Mesothelial cell of epicardium (in vitro differentiated cells): Measurements from ENCODE around the gene DSEL. TPM values are rescaled to one million over a fixed set of nuclear protein-coding genes. Genes with fewer than 3 reads are reported as not detected.

ENCODE experiments used
- DNase-seq, 2 experiments: peaks; one replicate each; pipeline ENCODE4 v3.0.0; 2021; ENCODE audit warnings: low spot score in 2 of 2; ENCODE audit not compliant: unreplicated experiment in 2 of 2
- H3K27ac Mint-ChIP-seq: 2 replicates; pipeline ENCODE4 v1.8.0; 2021; ENCODE audit warnings: mixed read lengths
- H3K27me3 Mint-ChIP-seq: 2 replicates; pipeline ENCODE4 v1.8.0; 2021; ENCODE audit warnings: low read depth, mixed read lengths
- H3K36me3 Mint-ChIP-seq: 2 replicates; pipeline ENCODE4 v1.8.0; 2021; ENCODE audit warnings: mixed read lengths
- H3K4me1 Mint-ChIP-seq: 2 replicates; pipeline ENCODE4 v1.8.0; 2021; ENCODE audit warnings: mixed read lengths
- H3K4me3 Mint-ChIP-seq: 2 replicates; pipeline ENCODE4 v1.8.0; 2021; ENCODE audit warnings: mild to moderate bottlenecking, moderate library complexity, mixed read lengths
- H3K9me3 Mint-ChIP-seq: 2 replicates; pipeline ENCODE4 v1.8.0; 2021; ENCODE audit warnings: mixed read lengths
- total RNA-seq: library from RNA; stranded (reverse); gene quantifications from 3 replicates; pipeline ENCODE4 v1.2.1, GENCODE V29; 2021
- TF ChIP-seq, protein P1 (sequence below): fragments of 200-600 bp; sonication (generic); IDR thresholded peaks from one replicate; pipeline ENCODE4 v1.5.0; 2021; ENCODE audit warnings: antibody characterized with exemption; ENCODE audit not compliant: unreplicated experiment

Gene DSEL
- total RNA-seq, 1 donor from 2014 or later: 6.3 TPM

DNA sequence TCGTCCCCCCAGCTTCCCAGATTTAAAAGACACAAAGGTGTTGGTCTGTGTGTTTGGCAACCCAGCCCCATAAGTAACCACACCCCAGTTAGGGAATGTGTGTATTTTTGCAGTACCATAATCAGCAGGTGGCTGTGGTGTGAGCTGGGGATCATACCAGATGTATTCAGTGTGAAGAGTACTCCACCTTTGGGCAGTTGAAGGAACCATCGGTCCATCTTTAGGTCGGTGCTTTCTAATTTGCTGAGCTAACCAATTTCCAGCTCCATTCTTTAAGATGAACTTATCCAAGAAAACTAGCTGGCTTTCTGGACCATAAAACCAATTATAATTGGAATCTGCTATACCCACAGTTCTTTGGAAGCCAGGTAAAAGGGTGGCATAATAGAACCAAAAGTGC, 3.2 kb downstream of the DSEL start:
- Mint-ChIP-seq H3K9me3 (no peaks in the 10 kb centered on the region), H3K4me3 (no peak overlapping the region), H3K36me3 (peaks cover 3% of the 10 kb centered on the region), H3K4me1 (peaks cover 49% of the 10 kb centered on the region), H3K27ac (no peak overlapping the region), H3K27me3 (no peaks in the 10 kb centered on the region)
- TF ChIP-seq, protein P1, sequence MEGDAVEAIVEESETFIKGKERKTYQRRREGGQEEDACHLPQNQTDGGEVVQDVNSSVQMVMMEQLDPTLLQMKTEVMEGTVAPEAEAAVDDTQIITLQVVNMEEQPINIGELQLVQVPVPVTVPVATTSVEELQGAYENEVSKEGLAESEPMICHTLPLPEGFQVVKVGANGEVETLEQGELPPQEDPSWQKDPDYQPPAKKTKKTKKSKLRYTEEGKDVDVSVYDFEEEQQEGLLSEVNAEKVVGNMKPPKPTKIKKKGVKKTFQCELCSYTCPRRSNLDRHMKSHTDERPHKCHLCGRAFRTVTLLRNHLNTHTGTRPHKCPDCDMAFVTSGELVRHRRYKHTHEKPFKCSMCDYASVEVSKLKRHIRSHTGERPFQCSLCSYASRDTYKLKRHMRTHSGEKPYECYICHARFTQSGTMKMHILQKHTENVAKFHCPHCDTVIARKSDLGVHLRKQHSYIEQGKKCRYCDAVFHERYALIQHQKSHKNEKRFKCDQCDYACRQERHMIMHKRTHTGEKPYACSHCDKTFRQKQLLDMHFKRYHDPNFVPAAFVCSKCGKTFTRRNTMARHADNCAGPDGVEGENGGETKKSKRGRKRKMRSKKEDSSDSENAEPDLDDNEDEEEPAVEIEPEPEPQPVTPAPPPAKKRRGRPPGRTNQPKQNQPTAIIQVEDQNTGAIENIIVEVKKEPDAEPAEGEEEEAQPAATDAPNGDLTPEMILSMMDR: no peak
- no peak for DNase-seq

DNA sequence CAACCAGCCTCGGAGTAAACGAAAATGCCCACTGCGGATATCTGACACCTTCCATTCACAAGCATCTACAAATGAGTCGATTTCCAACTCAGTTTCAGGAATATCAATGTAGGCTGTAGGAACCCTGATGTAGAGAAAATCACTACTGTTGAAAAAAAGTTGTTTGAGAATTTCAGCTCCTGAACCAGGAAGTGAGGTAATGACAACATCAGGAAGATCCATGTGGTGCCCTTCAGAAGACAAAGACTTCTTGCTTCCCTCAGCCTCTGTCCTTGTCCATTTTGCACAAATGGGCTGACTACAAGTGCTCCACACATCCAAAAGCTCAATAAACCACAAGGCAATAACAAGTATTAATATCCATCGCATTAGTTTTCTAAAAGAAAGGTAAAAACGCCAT, 4.7 kb downstream of the DSEL start:
- H3K9me3 Mint-ChIP-seq: no peaks in the 10 kb centered on the region
- H3K4me3 Mint-ChIP-seq: no peak overlapping the region
- H3K36me3 Mint-ChIP-seq: peaks cover 3% of the 10 kb centered on the region
- no peaks in the 10 kb centered on the region for H3K27me3 Mint-ChIP-seq
- DNase-seq: no peak
- TF ChIP-seq, protein P1: no peak
- no peak overlapping the region for H3K27ac Mint-ChIP-seq
- peaks cover 39% of the 10 kb centered on the region for H3K4me1 Mint-ChIP-seq

DNA sequence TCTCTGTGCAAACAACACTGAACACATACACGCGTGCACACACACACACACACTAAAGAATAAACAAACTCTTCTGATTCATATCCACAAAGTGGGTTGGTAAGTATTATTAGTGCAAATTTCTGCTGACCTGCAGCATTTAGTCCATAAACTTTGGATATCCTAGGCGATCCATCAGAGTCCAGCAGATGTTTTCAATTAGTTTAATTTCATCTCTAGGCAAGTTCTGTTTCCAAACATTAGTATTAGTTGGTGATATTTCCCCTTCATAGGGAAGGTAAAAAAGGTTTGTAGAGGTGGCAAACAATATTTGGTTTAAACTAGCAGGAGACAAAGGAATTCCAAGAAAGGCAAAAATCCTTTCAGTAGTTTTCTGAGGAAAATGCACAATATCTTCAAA, 5.7 kb downstream of the DSEL start:
- Mint-ChIP-seq H3K27me3 (no peaks in the 10 kb centered on the region), H3K27ac (peak overlapping the region; percentile 89), H3K9me3 (no peaks in the 10 kb centered on the region), H3K4me1 (peaks cover 38% of the 10 kb centered on the region), H3K4me3 (no peak overlapping the region), H3K36me3 (peaks cover 3% of the 10 kb centered on the region)
- no peak for DNase-seq
- TF ChIP-seq, protein P1: no peak

DNA sequence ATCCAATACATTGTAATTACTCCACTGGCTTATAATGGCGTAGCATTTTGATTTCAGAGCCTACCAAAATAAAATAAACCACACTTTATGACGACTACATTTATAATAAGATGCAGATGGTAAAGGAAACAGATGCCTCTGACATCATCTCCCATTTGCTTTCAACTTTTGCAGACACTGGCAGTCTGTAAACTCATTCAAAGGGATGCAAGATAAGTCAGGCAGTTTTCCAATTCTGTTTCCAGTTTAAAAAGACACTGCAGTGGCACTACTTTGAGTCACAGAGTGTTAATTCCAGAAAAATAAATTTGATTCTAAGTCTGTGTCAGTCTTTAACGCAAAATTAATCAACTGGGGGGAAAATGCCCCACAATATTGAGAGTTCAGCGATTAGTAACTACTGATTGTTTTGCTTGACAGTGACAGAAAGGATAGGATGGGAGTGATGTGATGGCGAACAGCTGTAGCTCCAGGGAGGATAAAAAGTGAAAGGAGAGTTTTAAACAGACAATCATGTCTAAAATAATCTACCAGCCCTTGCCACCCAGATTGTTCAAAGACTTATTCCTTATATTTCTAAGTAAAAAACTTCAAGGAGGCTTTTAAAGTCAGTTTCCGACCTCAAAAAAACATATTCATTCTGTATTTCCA, 6.7 kb downstream of the DSEL start:
- Mint-ChIP-seq H3K4me1 (peaks cover 31% of the 10 kb centered on the region), H3K36me3 (peaks cover 3% of the 10 kb centered on the region), H3K9me3 (no peaks in the 10 kb centered on the region), H3K4me3 (no peak overlapping the region), H3K27me3 (no peaks in the 10 kb centered on the region), H3K27ac (peak overlapping the region; percentile 89)
- TF ChIP-seq, protein P1: no peak
- no peak for DNase-seq

DNA sequence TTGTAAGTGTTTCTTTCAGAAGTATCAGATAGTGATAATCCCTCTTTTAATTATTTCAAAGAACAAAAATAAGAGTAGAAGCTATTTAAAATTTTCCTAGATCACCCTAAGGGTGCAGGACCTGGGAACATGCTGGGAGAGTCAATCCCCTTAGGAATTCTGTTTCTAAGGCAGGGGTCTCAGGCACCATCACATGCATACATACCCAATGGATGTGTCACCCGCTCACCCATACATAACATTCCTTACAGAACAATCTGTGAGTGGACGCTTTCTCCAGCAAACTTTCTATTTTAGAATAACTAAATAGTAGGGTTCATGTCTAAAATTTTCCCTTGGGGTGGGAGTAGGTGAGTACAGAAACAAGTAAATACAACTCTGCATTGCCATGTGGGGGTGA, 8.4 kb downstream of the DSEL start:
- Mint-ChIP-seq H3K27ac (no peak overlapping the region), H3K9me3 (no peaks in the 10 kb centered on the region), H3K4me1 (peaks cover 26% of the 10 kb centered on the region), H3K4me3 (no peak overlapping the region), H3K27me3 (no peaks in the 10 kb centered on the region), H3K36me3 (peaks cover 3% of the 10 kb centered on the region)
- TF ChIP-seq, protein P1: no peak
- DNase-seq: no peak

DNA sequence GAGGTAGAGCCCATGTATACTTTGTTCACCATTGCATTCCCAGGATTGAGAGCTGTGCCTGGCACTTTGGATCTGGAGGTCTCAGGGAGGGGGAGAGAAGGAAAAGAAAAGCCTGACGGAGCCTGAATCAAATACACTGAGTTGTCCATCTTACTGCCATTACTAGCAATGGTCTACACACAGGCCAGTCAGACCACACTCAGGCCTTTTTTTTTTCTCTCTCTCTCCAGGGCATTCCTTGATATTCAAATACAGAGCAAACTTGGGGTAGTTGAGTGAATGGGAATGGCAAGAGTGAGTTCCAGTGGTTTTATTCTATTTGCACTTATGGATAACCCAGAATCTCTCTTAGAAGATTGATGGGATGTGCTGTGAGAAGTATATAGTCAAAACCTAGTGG, 11.8 kb downstream of the DSEL start:
- Mint-ChIP-seq H3K4me1 (peaks cover 8% of the 10 kb centered on the region), H3K36me3 (no peaks in the 10 kb centered on the region), H3K4me3 (no peak overlapping the region), H3K9me3 (no peaks in the 10 kb centered on the region), H3K27ac (no peak overlapping the region), H3K27me3 (no peaks in the 10 kb centered on the region)
- no peak for DNase-seq
- TF ChIP-seq, protein P1: no peak
